Mucosa of descending colon (tissue), 3 donors: ENCODE data around the gene IL34. TPM values are rescaled to one million over a fixed set of nuclear protein-coding genes. Genes with fewer than 3 reads are reported as not detected.
"Not testable (repeated sequence)": the region's sequence is repeated elsewhere in the genome, so short reads cannot be mapped to it uniquely, and the experiment has no call there.

ENCODE experiments used
- ATAC-seq: fragments of 200-7000 bp; cut with Tn5 transposase; one replicate; pipeline ENCODE4 v1.9.1; 2020; ENCODE audit warnings: mild to moderate bottlenecking, moderate library complexity
- DNase-seq, 3 donors: peaks; one replicate each; pipeline ENCODE4 v3.0.0-alpha.2; 2020
- H3K36me3 ChIP-seq: fragments of 200-600 bp; one replicate; pipeline ENCODE4 v1.8.0; 2021; ENCODE audit warnings: low read depth, mild to moderate bottlenecking
- H3K4me1 ChIP-seq: fragments of 200-600 bp; one replicate; pipeline ENCODE4 v1.8.0; 2021; ENCODE audit warnings: low read depth, mild to moderate bottlenecking
- H3K4me3 ChIP-seq: fragments of 200-600 bp; one replicate; pipeline ENCODE4 v1.8.0; 2021; ENCODE audit warnings: mild to moderate bottlenecking
- H3K9me3 ChIP-seq: fragments of 200-600 bp; one replicate; pipeline ENCODE4 v1.8.0; 2021; ENCODE audit warnings: mild to moderate bottlenecking
- intact Hi-C, 2 donors: fragments of 100-400 bp; cut with DNase I in 1 of 2; cut with micrococcal nuclease in 1 of 2; formaldehyde crosslinking; loops; one replicate each; pipeline versions ENCODE4 v1.11.0 to v1.11.1; 2022; cut with DNase I, micrococcal nuclease
- total RNA-seq, 3 donors: library from RNA; stranded (reverse); fragmentation: NEBNext Ultra II Directional in 2 of 3; extraction: Animal tissue kit (Norgen Biotek cat#: 25700) in 2 of 3; gene quantifications; one replicate each; pipeline versions ENCODE4 v1.2.1 to v1.2.4, GENCODE V29; 2021 to 2023
- TF ChIP-seq, protein P1 (sequence below): fragments of 200-600 bp; IDR thresholded peaks from one replicate; pipeline ENCODE4 v1.8.0; 2022; ENCODE audit warnings: antibody characterized with exemption, mild to moderate bottlenecking
- donor health status: DM: no; HTN: no; CAD: no; lungs with moderate emphysema.
- donor health status: DM: no; HTN: no; CAD: no.
- donor health status: DM: no; HTN: yes; CAD: no.

IL34 gene
- total RNA-seq, 3 donors from 2014 or later = 1.2 to 2.2 (median 1.8) TPM

DNA sequence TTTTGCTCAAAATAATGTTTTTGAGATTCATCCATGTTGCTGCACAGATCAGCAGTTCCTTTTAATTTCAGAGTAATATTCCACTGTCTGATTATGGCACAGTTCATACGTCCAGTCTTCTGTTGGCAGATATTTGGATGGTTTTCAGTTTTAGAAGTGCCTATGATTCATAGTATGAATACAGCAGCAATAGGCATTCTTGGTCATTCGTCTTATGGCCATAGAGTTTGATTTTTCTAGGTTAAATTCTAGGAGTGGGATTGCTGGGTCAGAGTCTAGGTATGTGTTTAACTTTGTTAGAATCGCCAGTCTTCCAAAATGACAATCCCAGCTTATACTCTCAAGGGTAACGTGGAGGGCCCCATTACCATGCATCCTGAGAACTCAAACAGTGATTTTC is 11.5 kb upstream of the IL34 start:
- peaks cover 5% of the 10 kb centered on the region for H3K9me3 ChIP-seq
- no peak overlapping the region for H3K4me3 ChIP-seq
- no peaks in the 10 kb centered on the region for H3K4me1 ChIP-seq
- intact Hi-C loops = no loop called here
- DNase-seq (no peak), ATAC-seq (no peak)
- H3K36me3 ChIP-seq = no peaks in the 10 kb centered on the region
- TF ChIP-seq, protein P1, sequence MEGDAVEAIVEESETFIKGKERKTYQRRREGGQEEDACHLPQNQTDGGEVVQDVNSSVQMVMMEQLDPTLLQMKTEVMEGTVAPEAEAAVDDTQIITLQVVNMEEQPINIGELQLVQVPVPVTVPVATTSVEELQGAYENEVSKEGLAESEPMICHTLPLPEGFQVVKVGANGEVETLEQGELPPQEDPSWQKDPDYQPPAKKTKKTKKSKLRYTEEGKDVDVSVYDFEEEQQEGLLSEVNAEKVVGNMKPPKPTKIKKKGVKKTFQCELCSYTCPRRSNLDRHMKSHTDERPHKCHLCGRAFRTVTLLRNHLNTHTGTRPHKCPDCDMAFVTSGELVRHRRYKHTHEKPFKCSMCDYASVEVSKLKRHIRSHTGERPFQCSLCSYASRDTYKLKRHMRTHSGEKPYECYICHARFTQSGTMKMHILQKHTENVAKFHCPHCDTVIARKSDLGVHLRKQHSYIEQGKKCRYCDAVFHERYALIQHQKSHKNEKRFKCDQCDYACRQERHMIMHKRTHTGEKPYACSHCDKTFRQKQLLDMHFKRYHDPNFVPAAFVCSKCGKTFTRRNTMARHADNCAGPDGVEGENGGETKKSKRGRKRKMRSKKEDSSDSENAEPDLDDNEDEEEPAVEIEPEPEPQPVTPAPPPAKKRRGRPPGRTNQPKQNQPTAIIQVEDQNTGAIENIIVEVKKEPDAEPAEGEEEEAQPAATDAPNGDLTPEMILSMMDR = no peak

DNA sequence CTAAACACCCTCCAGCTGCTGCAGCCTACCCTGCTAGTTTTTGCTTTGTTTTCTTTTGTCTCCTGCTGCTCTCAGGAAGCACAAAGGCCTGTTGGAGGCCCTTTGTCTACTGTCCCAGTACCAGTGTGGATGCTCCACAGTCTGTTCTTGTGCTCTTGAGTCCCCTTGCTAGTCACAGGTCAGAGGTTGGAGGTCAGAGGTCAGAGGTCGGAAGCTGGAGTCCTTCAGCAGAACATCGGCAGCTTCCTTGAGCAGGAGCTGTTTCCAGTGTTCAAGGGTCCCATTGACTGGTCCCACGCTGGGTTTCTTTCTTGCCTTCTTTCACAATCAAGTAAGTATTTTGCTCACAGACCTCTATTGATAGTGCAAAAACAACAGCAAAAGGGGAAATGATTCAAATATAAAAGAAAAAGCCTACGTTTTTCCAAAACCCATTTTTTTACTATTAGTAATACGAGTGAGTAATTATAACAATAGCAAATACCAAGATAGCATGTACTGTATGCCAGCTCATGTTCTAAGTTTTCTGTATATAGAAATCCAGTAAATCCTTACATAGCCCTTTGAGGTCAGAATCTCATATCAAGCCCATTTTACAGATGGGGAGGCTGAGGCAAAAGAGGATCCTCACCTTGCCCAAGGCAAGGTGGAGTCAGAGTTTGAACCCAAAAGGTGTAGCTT is 10.9 kb upstream of the IL34 start:
- no peak for ATAC-seq
- H3K4me3 ChIP-seq = no peak overlapping the region

DNA sequence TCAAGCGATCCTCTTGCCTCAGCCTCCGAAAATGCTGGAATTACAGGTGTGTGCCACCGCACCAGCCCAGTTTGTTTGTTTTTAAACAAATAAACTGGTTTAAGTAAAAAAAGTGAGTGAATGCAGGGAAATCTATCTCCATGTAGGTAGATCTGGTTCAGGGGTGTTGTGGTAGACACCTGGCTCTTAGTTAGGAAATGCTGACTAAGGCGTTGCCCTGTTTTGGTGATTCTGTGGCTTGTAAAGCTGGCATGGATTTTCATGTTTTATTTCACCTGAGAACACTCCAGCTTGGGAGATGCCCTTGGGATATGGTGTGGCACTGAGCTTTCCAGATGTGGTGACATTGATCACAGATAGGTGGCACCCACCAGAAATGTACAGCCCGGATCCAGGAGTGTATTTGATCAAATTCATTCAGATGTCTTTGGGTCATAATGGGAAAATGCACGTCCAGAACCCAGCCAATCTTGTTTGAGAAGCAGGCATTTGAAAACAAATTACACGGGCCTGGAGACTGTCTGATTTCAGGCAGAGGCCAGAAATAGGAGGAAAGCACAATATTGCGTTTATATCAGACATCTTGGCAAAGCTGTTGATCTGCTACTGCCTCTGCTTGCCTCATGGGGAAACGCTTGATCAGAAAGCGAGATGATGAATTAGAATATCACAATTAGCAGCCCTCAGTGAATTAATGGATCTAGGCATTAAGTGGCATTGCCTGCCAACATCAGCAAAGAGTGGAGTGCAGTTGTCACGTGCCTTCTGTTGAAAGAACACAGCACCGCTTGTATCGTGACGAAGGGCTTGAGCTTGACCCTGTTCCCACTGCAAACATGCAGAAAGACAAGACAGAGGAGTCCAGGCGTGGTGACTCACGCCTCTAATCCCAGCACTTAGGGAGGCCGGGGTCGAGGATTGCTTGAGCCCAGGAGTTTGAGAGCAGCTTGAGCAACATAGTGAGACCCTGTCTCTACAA is 7.3 kb upstream of the IL34 start:
- no peaks in the 10 kb centered on the region for H3K36me3 ChIP-seq
- TF ChIP-seq, protein P1 = no peak
- H3K4me1 ChIP-seq = no peaks in the 10 kb centered on the region
- DNase-seq = no peak
- peak; percentile 54 for ATAC-seq
- no peaks in the 10 kb centered on the region for H3K9me3 ChIP-seq
- H3K4me3 ChIP-seq = no peak overlapping the region
- intact Hi-C loops = no loop called here

More for the DNA sequence above, 10.9 kb upstream of the IL34 start:
- Histone ChIP-seq H3K36me3 (no peaks in the 10 kb centered on the region), H3K4me1 (no peaks in the 10 kb centered on the region), H3K9me3 (peaks cover 5% of the 10 kb centered on the region)
- TF ChIP-seq, protein P1 = no peak
- no peak for DNase-seq
- intact Hi-C loops = no loop called here

DNA sequence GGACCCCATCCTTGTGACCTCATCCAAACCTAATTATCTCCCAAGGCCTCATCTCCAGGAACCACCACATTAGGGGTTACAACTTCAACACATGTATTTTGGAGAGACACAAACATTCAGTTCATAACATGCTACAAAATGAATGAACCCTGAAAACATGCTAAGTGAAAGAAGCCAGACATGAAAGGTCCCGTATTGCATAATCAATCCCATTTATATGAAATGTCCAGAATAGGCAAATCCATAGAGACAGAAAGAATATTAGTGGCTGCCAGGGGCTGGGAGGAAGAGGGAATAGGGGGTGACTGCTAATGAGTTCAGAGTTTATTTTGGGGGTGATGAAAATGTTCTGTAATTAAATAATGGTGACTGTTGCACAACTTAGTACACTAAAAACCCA is 3.7 kb upstream of the IL34 start:
- H3K36me3 ChIP-seq = no peaks in the 10 kb centered on the region
- ATAC-seq (no peak), DNase-seq (no peak)
- H3K4me3 ChIP-seq = no peak overlapping the region
- intact Hi-C loops = no loop called here
- TF ChIP-seq, protein P1 = no peak
- no peaks in the 10 kb centered on the region for H3K4me1 ChIP-seq
- H3K9me3 ChIP-seq = no peaks in the 10 kb centered on the region

DNA sequence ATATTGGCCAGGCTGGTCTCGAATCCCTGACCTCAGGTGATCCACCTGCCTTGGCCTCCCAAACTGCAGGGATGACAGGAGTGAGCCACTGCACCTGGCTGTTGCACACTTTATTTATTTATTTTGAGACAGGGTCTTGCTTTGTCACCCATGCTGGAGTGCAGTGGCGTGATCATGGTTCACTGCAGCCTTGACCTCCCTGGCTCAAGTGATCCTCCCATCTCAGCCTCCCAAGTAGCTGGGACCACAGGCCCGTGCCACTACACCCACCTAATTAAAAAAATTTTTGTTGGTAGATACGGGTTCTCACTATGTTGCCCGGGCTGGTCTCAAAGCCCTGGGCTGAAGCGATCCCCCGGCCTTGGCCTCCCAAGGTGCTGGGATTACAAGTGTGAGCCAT is 3.1 kb upstream of the IL34 start:
- DNase-seq, H3K4me3 ChIP-seq, H3K4me1 ChIP-seq, H3K9me3 ChIP-seq, intact Hi-C loops, H3K36me3 ChIP-seq, ATAC-seq: not testable (repeated sequence)
